ENCODE measurements around the gene CCDC78. TPM values are rescaled to one million over a fixed set of nuclear protein-coding genes. Genes with fewer than 3 reads are reported as not detected.

Gene CCDC78
- total RNA-seq, 1 experiment from 2014 or later, result 22.9 TPM

- ChIA-PET POLR2A (no interaction called here), CTCF (no interaction called here), RAD21 (ENCODE audit: low non-redundant PET in 1 of 2, low total read pairs in 2 of 2, uncharacterized antibody in 2 of 2, unreplicated experiment in 2 of 2) (no interaction called here)
- no peak overlapping the region for H3K4me3 ChIP-seq (replicated peaks in 1 of 2; ENCODE audit: low read depth in 1 of 2, low read length in 2 of 2)
- no peaks in the 10 kb centered on the region for H3K27me3 ChIP-seq (ENCODE audit: insufficient read depth, low read length)
- no peak overlapping the region for H3K9ac ChIP-seq (ENCODE audit: low read length)
- TF ChIP-seq ZNF274 (IDR thresholded peaks at IDR 0.05; ENCODE audit: low read depth, low read length) (no peak), CBX3 (IDR thresholded peaks at IDR 0.05; ENCODE audit: low read depth) (no peak), SP1 (IDR thresholded peaks at IDR 0.05; ENCODE audit: low read depth) (no peak), MAX (IDR thresholded peaks at IDR 0.05) (no peak), EZH2 (IDR thresholded peaks at IDR 0.05) (no peak), TCF7L2 (IDR thresholded peaks at IDR 0.05; ENCODE audit: borderline replicate concordance, extremely low read depth, insufficient read depth, insufficient read length) (no peak), CTCF (IDR thresholded peaks at IDR 0.05 in 2 of 3, conservative IDR thresholded peaks at IDR 0.05 in 1 of 3; ENCODE audit: borderline replicate concordance in 1 of 3, insufficient read depth in 1 of 3, low read depth in 2 of 3, low read length in 2 of 3) (no peak), ZFX (IDR thresholded peaks at IDR 0.05) (no peak), SIN3A (IDR thresholded peaks at IDR 0.05; ENCODE audit: low read depth) (no peak), POLR2AphosphoS5 (IDR thresholded peaks at IDR 0.05; ENCODE audit: low read depth, low read length) (no peak), EGR1 (IDR thresholded peaks at IDR 0.05; ENCODE audit: low read depth) (no peak), JUND (IDR thresholded peaks at IDR 0.05) (no peak), REST (IDR thresholded peaks at IDR 0.05; ENCODE audit: low read depth) (no peak), CEBPB (IDR thresholded peaks at IDR 0.05; ENCODE audit: low read depth) (no peak), ZBTB33 (IDR thresholded peaks at IDR 0.05; ENCODE audit: extremely low read depth, insufficient replicate concordance, low read length) (no peak), ATF3 (IDR thresholded peaks at IDR 0.05) (no peak), RAD21 (IDR thresholded peaks at IDR 0.05; ENCODE audit: low read depth) (no peak), FOSL1 (IDR thresholded peaks at IDR 0.05; ENCODE audit: low read depth) (no peak), EZH2phosphoT487 (IDR thresholded peaks at IDR 0.05; ENCODE audit: borderline replicate concordance) (no peak)
- intact Hi-C loops (cut with micrococcal nuclease), result no loop called here
- no peaks in the 10 kb centered on the region for H3K9me3 ChIP-seq (ENCODE audit: control insufficient read depth in 1 of 2, insufficient read depth in 1 of 2, low read depth in 1 of 2, low read length in 2 of 2)
- H4K20me1 ChIP-seq (ENCODE audit: insufficient read depth), result no peaks in the 10 kb centered on the region
- peaks cover 17 to 31% of the 10 kb centered on the region in 2 experiments for H3K4me1 ChIP-seq (ENCODE audit: control insufficient read depth in 1 of 2, insufficient read depth in 2 of 2, low read length in 2 of 2)
- no peak overlapping the region for H3K27ac ChIP-seq (ENCODE audit: low read depth, low read length)
- no peaks in the 10 kb centered on the region for H3K9me2 ChIP-seq (ENCODE audit: insufficient read depth)
- H3K79me2 ChIP-seq (ENCODE audit: insufficient read depth, low read length), result peaks cover 26% of the 10 kb centered on the region
- H2AFZ ChIP-seq (ENCODE audit: low read depth, low read length, poor library complexity, severe bottlenecking), result no peak overlapping the region
- no TSS peak for BruUV-seq (replicated peaks)
- no peak for DNase-seq (ENCODE audit: low read depth, low spot score)
- no peak for ATAC-seq
- H3K4me2 ChIP-seq (ENCODE audit: low read length), result no peak overlapping the region
- peaks cover 7 to 11% of the 10 kb centered on the region in 2 experiments; a peak in 3 of 4 replicates for H3K36me3 ChIP-seq (ENCODE audit: control insufficient read depth in 1 of 2, insufficient read depth in 2 of 2, low read length in 2 of 2)
Observed at GRCh38 chr16:765488-765865, 39.2 kb upstream of the CCDC78 start.

Data from HCT116 (cell line).